ENCODE results near the gene TMEM190.

The TMEM190 gene

GRCh38 chr19:55360902-55361301, 15.7 kb upstream of the TMEM190 start:
- H3K4me3 ChIP-seq (ENCODE audit: low read length), result no peak overlapping the region
- DNase-seq (ENCODE audit: low read depth), result no peak
- TF ChIP-seq CTCF (IDR thresholded peaks at IDR 0.05; ENCODE audit: insufficient read depth, low read depth, low read length, missing control alignments), result no peak

GRCh38 chr19:55362174-55362989, 14.2 kb upstream of the TMEM190 start:
- TF ChIP-seq CTCF (IDR thresholded peaks at IDR 0.05; ENCODE audit: insufficient read depth, low read depth, low read length, missing control alignments), result no peak
- H3K4me3 ChIP-seq (ENCODE audit: low read length), result no peak overlapping the region
- DNase-seq (ENCODE audit: low read depth), result no peak

- no peak for TF ChIP-seq CTCF (IDR thresholded peaks at IDR 0.05; ENCODE audit: insufficient read depth, low read depth, low read length, missing control alignments)
- H3K4me3 ChIP-seq (ENCODE audit: low read length), result no peak within 1 kb of the TSS
- no peak for DNase-seq (ENCODE audit: low read depth)
Observed at GRCh38 chr19:55362990-55363716, 13.5 kb upstream of the TMEM190 start, which contains the start of gene GARIN5B. Gene GARIN5B (minus strand): TSS chr19:55363260. CDS start chr19:55363066, 194 bp downstream.

- no peak overlapping the region for H3K4me3 ChIP-seq (ENCODE audit: low read length)
- TF ChIP-seq CTCF (IDR thresholded peaks at IDR 0.05; ENCODE audit: insufficient read depth, low read depth, low read length, missing control alignments), result no peak
- DNase-seq (ENCODE audit: low read depth), result no peak
Observed at GRCh38 chr19:55365245-55365644, 11.4 kb upstream of the TMEM190 start.

- DNase-seq (ENCODE audit: low read depth), result no peak
- no peak for TF ChIP-seq CTCF (IDR thresholded peaks at IDR 0.05; ENCODE audit: insufficient read depth, low read depth, low read length, missing control alignments)
- H3K4me3 ChIP-seq (ENCODE audit: low read length), result no peak overlapping the region
Observed at GRCh38 chr19:55365964-55366363, 10.7 kb upstream of the TMEM190 start.

GRCh38 chr19:55366790-55367189, 9.8 kb upstream of the TMEM190 start:
- no peak for TF ChIP-seq CTCF (IDR thresholded peaks at IDR 0.05; ENCODE audit: insufficient read depth, low read depth, low read length, missing control alignments)
- DNase-seq (ENCODE audit: low read depth), result no peak
- H3K4me3 ChIP-seq (ENCODE audit: low read length), result no peak overlapping the region

Measured in epithelial cell of esophagus (primary cell).